ENCODE data around the gene PPTC7.
"Not testable (repeated sequence)": the region's sequence is repeated elsewhere in the genome, so short reads cannot be mapped to it uniquely, and the experiment has no call there.

Gene PPTC7

GRCh38 chr12:110576504-110576903 lies 6.6 kb downstream of the PPTC7 start:
- no peak for TF ChIP-seq CTCF (conservative IDR thresholded peaks at IDR 0.05; ENCODE audit: low read depth, low read length)
- no peaks in the 10 kb centered on the region for H3K27me3 ChIP-seq (ENCODE audit: insufficient read depth, low read depth)
- H3K36me3 ChIP-seq (ENCODE audit: insufficient read depth): no peaks in the 10 kb centered on the region
- no peak overlapping the region for H3K9ac ChIP-seq
- peaks cover 12% of the 10 kb centered on the region for H4K20me1 ChIP-seq (ENCODE audit: insufficient read depth)
- H3K4me3 ChIP-seq (IDR thresholded peaks at IDR 0.05; ENCODE audit: insufficient read depth, low read depth, low read length): no peak overlapping the region
- H3K79me2 ChIP-seq (ENCODE audit: insufficient read depth, low read depth): peaks cover 92% of the 10 kb centered on the region
- no peak overlapping the region for H3K27ac ChIP-seq
- peaks cover 23% of the 10 kb centered on the region for H3K4me1 ChIP-seq (ENCODE audit: low read depth, poor library complexity, severe bottlenecking)
- no peak overlapping the region for H2AFZ ChIP-seq (ENCODE audit: low read depth)
- H3K4me2 ChIP-seq: no peak overlapping the region

GRCh38 chr12:110575326-110575725 lies 7.8 kb downstream of the PPTC7 start:
- no peak overlapping the region for H3K27ac ChIP-seq
- no peak overlapping the region for H2AFZ ChIP-seq (ENCODE audit: low read depth)
- peaks cover 12% of the 10 kb centered on the region for H4K20me1 ChIP-seq (ENCODE audit: insufficient read depth)
- no peak for TF ChIP-seq CTCF (conservative IDR thresholded peaks at IDR 0.05; ENCODE audit: low read depth, low read length)
- H3K27me3 ChIP-seq (ENCODE audit: insufficient read depth, low read depth): no peaks in the 10 kb centered on the region
- peaks cover 17% of the 10 kb centered on the region for H3K4me1 ChIP-seq (ENCODE audit: low read depth, poor library complexity, severe bottlenecking)
- peaks cover 83% of the 10 kb centered on the region for H3K79me2 ChIP-seq (ENCODE audit: insufficient read depth, low read depth)
- H3K4me2 ChIP-seq: no peak overlapping the region
- no peak overlapping the region for H3K4me3 ChIP-seq (IDR thresholded peaks at IDR 0.05; ENCODE audit: insufficient read depth, low read depth, low read length)
- H3K9ac ChIP-seq: no peak overlapping the region
- no peaks in the 10 kb centered on the region for H3K36me3 ChIP-seq (ENCODE audit: insufficient read depth)

- H3K4me3 ChIP-seq (IDR thresholded peaks at IDR 0.05; ENCODE audit: insufficient read depth, low read depth, low read length): not testable (repeated sequence)
Measured at GRCh38 chr12:110574717-110575230, 8.3 kb downstream of the PPTC7 start.

DNA sequence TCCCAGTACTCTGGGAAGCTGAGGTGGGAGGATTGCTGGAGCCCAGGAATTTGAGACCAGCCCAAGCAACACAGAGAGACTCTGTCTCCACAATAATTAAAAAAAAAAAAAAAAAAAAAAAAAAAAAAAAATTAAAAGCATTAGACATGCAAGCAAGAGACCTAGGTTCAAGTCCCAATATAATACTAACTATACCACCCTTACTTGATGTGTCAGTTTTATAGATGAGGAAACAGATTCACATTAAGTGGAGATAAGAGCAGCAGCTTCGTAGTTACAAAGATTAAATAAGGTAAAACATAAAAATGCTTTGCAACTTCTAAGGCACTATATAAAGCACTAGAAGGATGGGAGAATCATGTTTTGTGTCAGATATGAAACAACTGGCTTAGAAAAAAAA lies 9.1 kb downstream of the PPTC7 start:
- H3K36me3 ChIP-seq (ENCODE audit: insufficient read depth): no peaks in the 10 kb centered on the region
- H3K27ac ChIP-seq: no peak overlapping the region
- H3K4me2 ChIP-seq: no peak overlapping the region
- peaks cover 77% of the 10 kb centered on the region for H3K79me2 ChIP-seq (ENCODE audit: insufficient read depth, low read depth)
- no peak overlapping the region for H3K9ac ChIP-seq
- no peak for TF ChIP-seq CTCF (conservative IDR thresholded peaks at IDR 0.05; ENCODE audit: low read depth, low read length)
- peaks cover 16% of the 10 kb centered on the region for H3K4me1 ChIP-seq (ENCODE audit: low read depth, poor library complexity, severe bottlenecking)
- no peak overlapping the region for H3K4me3 ChIP-seq (IDR thresholded peaks at IDR 0.05; ENCODE audit: insufficient read depth, low read depth, low read length)
- no peak overlapping the region for H2AFZ ChIP-seq (ENCODE audit: low read depth)
- H3K27me3 ChIP-seq (ENCODE audit: insufficient read depth, low read depth): no peaks in the 10 kb centered on the region
- peaks cover 12% of the 10 kb centered on the region for H4K20me1 ChIP-seq (ENCODE audit: insufficient read depth)

More at GRCh38 chr12:110574717-110575230, 8.3 kb downstream of the PPTC7 start:
- Histone ChIP-seq H3K4me1 (ENCODE audit: low read depth, poor library complexity, severe bottlenecking) (peaks cover 16% of the 10 kb centered on the region), H4K20me1 (ENCODE audit: insufficient read depth) (peaks cover 12% of the 10 kb centered on the region), H3K79me2 (ENCODE audit: insufficient read depth, low read depth) (peaks cover 78% of the 10 kb centered on the region)
- not testable (repeated sequence) for H3K27ac ChIP-seq; H2AFZ ChIP-seq (ENCODE audit: low read depth); H3K4me2 ChIP-seq; H3K27me3 ChIP-seq (ENCODE audit: insufficient read depth, low read depth); H3K36me3 ChIP-seq (ENCODE audit: insufficient read depth); H3K9ac ChIP-seq

DNA sequence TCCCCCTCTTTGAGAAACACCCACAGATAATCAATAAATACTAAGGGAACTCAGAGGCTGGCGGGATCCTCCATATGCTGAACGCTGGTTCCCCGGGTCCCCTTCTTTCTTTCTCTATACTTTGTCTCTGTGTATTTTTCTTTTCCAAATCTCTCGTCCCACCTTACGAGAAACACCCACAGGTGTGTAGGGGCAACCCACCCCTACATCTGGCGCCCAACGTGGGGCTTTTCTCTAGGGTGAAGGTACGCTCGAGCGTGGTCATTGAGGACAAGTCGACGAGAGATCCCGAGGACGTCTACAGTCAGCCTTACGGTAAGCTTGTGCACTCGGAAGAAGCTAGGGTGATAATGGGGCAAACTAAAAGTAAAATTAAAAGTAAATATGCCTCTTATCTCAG lies 12.3 kb downstream of the PPTC7 start:
- not testable (repeated sequence) for H3K9ac ChIP-seq; H2AFZ ChIP-seq (ENCODE audit: low read depth); H3K4me1 ChIP-seq (ENCODE audit: low read depth, poor library complexity, severe bottlenecking); H3K27ac ChIP-seq; H4K20me1 ChIP-seq (ENCODE audit: insufficient read depth); H3K4me2 ChIP-seq; H3K4me3 ChIP-seq (IDR thresholded peaks at IDR 0.05; ENCODE audit: insufficient read depth, low read depth, low read length); H3K27me3 ChIP-seq (ENCODE audit: insufficient read depth, low read depth); H3K36me3 ChIP-seq (ENCODE audit: insufficient read depth)
- peaks cover 69% of the 10 kb centered on the region for H3K79me2 ChIP-seq (ENCODE audit: insufficient read depth, low read depth)

GRCh38 chr12:110569838-110570237 lies 13.3 kb downstream of the PPTC7 start:
- not testable (repeated sequence) for H3K4me1 ChIP-seq (ENCODE audit: low read depth, poor library complexity, severe bottlenecking); H4K20me1 ChIP-seq (ENCODE audit: insufficient read depth)

More at GRCh38 chr12:110569838-110570237, 13.3 kb downstream of the PPTC7 start:
- peaks cover 69% of the 10 kb centered on the region for H3K79me2 ChIP-seq (ENCODE audit: insufficient read depth, low read depth)
- H2AFZ ChIP-seq (ENCODE audit: low read depth); H3K36me3 ChIP-seq (ENCODE audit: insufficient read depth); H3K27ac ChIP-seq; H3K4me3 ChIP-seq (IDR thresholded peaks at IDR 0.05; ENCODE audit: insufficient read depth, low read depth, low read length); H3K9ac ChIP-seq; H3K27me3 ChIP-seq (ENCODE audit: insufficient read depth, low read depth); H3K4me2 ChIP-seq: not testable (repeated sequence)

Data from KMS-11 (cell line).